Uterus (tissue), 2 donors: ENCODE results near the gene WDR35.

ENCODE experiments used
- POLR2A ChIP-seq, 2 donors: fragments of 450-650 bp; IDR thresholded peaks; one replicate each; pipeline ENCODE4 v1.6.1; 2016; ENCODE audit warnings: antibody characterized with exemption in 2 of 2, mild to moderate bottlenecking in 1 of 2, moderate library complexity in 1 of 2
- TF ChIP-seq, protein P1 (sequence below), 4 experiments: fragments of 200-600 bp in 2 of 4; fragments of 450-650 bp in 2 of 4; sonication (generic) in 2 of 4; IDR thresholded peaks; one replicate each; pipeline ENCODE4 v1.5.1; 2016 to 2019; ENCODE audit warnings: antibody characterized with exemption in 4 of 4, mild to moderate bottlenecking in 2 of 4, moderate library complexity in 1 of 4

DNA sequence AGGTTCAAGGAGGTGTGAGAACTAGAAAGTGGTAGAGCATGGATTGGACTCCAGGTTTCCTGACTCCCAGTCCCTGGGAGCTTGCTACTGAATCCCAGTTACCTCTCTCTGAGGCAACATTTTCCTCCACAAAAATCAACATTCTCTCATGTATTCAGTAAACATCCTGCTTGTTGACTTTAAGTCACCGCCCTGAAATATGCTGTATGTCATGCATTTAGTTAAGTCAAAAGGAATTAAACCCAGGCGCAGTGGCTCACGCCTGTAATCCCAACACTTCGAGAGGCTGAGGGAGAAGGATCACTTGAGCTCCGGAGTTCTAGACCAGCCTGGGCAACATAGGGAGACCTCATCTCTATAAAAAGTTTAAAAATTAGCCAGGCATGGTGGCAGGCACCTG, 18.8 kb upstream of the WDR35 start:
- TF ChIP-seq, protein P1, sequence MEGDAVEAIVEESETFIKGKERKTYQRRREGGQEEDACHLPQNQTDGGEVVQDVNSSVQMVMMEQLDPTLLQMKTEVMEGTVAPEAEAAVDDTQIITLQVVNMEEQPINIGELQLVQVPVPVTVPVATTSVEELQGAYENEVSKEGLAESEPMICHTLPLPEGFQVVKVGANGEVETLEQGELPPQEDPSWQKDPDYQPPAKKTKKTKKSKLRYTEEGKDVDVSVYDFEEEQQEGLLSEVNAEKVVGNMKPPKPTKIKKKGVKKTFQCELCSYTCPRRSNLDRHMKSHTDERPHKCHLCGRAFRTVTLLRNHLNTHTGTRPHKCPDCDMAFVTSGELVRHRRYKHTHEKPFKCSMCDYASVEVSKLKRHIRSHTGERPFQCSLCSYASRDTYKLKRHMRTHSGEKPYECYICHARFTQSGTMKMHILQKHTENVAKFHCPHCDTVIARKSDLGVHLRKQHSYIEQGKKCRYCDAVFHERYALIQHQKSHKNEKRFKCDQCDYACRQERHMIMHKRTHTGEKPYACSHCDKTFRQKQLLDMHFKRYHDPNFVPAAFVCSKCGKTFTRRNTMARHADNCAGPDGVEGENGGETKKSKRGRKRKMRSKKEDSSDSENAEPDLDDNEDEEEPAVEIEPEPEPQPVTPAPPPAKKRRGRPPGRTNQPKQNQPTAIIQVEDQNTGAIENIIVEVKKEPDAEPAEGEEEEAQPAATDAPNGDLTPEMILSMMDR (IDR thresholded peaks at IDR 0.05) = no peak
- TF ChIP-seq POLR2A (IDR thresholded peaks at IDR 0.05) = no peak
